GM12891 (cell line): Measurements from ENCODE around the gene RYR3.

ENCODE experiments used
- PAX5 ChIP-seq: IDR thresholded peaks from 2 replicates; pipeline ENCODE4 v1.6.1; 2011; ENCODE audit warnings: low read length, moderate library complexity, mild to moderate bottlenecking; ENCODE audit not compliant: insufficient read depth, severe bottlenecking
- POLR2A ChIP-seq: IDR thresholded peaks from 2 replicates; pipeline ENCODE4 v1.6.1; 2011; ENCODE audit warnings: low read depth, low read length, control low read depth
- POLR2AphosphoS5 ChIP-seq: IDR thresholded peaks from 2 replicates; pipeline ENCODE4 v1.6.1; 2011; ENCODE audit warnings: low read depth, low read length, control low read depth
- POU2F2 ChIP-seq: IDR thresholded peaks from 2 replicates; pipeline ENCODE4 v1.6.1; 2011; ENCODE audit warnings: low read depth, mild to moderate bottlenecking, control low read depth, low read length, moderate library complexity

DNA sequence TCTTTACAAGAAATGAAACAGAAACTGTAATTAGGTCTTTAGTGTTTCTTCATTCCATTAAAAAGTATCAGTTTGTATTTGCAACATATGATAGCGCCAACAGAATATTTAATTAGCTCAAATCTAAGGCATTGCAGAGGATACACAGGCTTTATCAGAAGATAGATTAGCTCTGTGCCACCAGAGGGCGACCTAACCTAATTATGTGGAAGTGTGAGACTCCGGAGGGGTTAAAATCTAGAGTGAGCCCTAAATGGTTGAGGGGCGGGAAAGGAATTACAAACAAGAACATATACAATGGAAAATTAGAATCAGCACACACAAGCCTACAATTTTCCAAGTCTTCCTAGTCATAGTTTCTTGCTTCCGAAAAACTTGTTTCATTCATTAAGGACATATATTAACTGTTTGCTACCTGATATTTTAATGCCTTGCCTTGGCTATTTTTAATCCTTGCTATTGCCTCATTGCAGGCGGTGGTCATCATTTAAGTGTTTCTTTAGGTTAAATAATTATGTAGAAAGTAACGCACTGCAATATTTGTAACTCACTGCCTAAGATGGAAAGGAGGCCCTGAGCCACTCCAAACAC lies 18.0 kb upstream of the RYR3 start:
- TF ChIP-seq POLR2AphosphoS5 (no peak), POLR2A (no peak), PAX5 (no peak), POU2F2 (no peak)
